ENCODE measurements around the gene KIAA1328. TPM values are rescaled to one million over a fixed set of nuclear protein-coding genes. Genes with fewer than 3 reads are reported as not detected.

The KIAA1328 gene
- total RNA-seq, 1 donor from 2014 or later, result 17.2 TPM

DNA sequence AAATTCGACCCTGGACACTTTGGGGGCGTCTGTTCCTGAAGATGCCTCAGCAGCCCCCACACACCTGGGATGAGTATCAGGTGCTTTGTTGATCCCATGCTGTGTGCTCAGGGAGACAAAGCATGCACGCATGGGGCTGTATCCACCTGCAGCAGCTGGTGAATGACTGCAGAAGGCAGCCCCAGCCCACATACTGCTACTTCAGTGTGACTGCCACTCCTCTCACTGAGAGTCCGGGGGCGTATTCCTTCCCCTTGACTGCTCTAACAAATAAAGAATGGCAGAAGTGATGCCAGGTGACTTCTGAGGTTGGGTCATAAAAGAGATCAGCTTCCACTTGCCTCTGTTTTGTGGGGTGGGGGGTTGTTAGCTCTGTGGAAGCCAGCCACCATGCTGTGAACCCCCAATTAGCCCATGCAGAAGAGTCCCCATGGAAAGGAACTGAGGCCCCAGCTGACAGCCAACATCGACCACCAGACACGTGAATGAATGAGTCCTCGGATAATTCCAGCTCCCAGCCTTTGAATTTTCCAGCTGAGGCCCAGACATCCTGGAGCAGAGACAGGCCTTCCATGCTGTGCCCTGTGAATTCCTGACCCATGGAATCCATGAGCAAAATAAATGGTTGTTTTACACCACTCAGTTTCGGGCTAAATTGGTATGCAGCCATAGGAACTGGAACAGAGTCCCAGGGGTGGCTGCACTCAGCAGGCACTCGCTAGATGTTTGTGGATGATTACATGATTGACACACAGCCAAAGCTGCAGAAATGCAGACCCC lies 447.4 kb downstream of the KIAA1328 start:
- H3K4me1 ChIP-seq, result peaks cover 8% of the 10 kb centered on the region
- no peak for DNase-seq (ENCODE audit: extremely low spot score in 2 of 2)
- TF ChIP-seq POLR2A (IDR thresholded peaks at IDR 0.05), result no peak
- TF ChIP-seq, protein P1, sequence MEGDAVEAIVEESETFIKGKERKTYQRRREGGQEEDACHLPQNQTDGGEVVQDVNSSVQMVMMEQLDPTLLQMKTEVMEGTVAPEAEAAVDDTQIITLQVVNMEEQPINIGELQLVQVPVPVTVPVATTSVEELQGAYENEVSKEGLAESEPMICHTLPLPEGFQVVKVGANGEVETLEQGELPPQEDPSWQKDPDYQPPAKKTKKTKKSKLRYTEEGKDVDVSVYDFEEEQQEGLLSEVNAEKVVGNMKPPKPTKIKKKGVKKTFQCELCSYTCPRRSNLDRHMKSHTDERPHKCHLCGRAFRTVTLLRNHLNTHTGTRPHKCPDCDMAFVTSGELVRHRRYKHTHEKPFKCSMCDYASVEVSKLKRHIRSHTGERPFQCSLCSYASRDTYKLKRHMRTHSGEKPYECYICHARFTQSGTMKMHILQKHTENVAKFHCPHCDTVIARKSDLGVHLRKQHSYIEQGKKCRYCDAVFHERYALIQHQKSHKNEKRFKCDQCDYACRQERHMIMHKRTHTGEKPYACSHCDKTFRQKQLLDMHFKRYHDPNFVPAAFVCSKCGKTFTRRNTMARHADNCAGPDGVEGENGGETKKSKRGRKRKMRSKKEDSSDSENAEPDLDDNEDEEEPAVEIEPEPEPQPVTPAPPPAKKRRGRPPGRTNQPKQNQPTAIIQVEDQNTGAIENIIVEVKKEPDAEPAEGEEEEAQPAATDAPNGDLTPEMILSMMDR (IDR thresholded peaks at IDR 0.05), result no peak
- TF ChIP-seq POLR2AphosphoS5 (IDR thresholded peaks at IDR 0.05; ENCODE audit: insufficient read depth in 1 of 2, low read depth in 1 of 2), result no peak
- intact Hi-C loops (cut with DNase I), result no loop called here
- H3K4me3 ChIP-seq, result no peak overlapping the region
- H3K27me3 ChIP-seq, result no peaks in the 10 kb centered on the region
- no peak overlapping the region for H3K27ac ChIP-seq
- H3K9me3 ChIP-seq, result no peaks in the 10 kb centered on the region
- no peaks in the 10 kb centered on the region for H3K36me3 ChIP-seq

DNA sequence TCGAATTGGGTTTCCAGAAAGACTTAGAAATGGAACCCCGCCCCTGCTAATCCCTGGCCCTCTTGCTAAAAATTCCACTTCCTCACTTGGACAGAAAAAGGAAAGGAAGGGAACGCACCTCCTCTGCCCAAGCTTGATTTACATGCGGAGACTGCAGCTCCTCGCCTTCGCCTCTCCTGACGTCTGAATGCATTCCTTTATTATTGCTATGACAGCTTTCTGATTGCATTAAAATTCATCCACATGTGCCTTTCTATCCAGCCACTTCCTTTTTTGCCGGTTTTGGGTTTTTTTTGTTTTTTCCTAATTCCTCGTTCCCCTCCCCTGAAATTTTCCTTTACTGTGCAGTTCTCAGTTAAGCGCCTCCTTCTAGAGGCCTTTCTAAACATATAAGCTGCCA lies 448.9 kb downstream of the KIAA1328 start:
- TF ChIP-seq POLR2AphosphoS5 (IDR thresholded peaks at IDR 0.05; ENCODE audit: insufficient read depth in 1 of 2, low read depth in 1 of 2) (no peak), POLR2A (IDR thresholded peaks at IDR 0.05) (no peak)
- TF ChIP-seq, protein P1 (IDR thresholded peaks at IDR 0.05), result no peak
- intact Hi-C loops (cut with DNase I), result no loop called here
- Histone ChIP-seq H3K9me3 (no peaks in the 10 kb centered on the region), H3K4me1 (peaks cover 8% of the 10 kb centered on the region), H3K27me3 (no peaks in the 10 kb centered on the region), H3K27ac (no peak overlapping the region), H3K36me3 (no peaks in the 10 kb centered on the region), H3K4me3 (no peak overlapping the region)
- DNase-seq (ENCODE audit: extremely low spot score in 2 of 2), result no peak

Other genes with a start within 250 kb of the KIAA1328 start
- gene TPGS2, start 125 bp upstream of the KIAA1328 start, total RNA-seq, result 171 TPM

Measured in vagina (tissue), 2 donors.